ENCODE results near the gene E2F2.

E2F2 gene

GRCh38 chr1:23530747-23531561 is at the start of gene E2F2:
Gene E2F2 (minus strand): TSS chr1:23531233. CDS start chr1:23530793, 440 bp downstream.
- intact Hi-C loops (cut with DNase I): no loop called here
- DNase-seq: peak; percentile 69 to 93 (median 85)

GRCh38 chr1:23578997-23579363 is 47.9 kb upstream of the E2F2 start:
- no peak for DNase-seq
- intact Hi-C loops (cut with DNase I): no loop called here

- no peak for DNase-seq
- intact Hi-C loops (cut with DNase I): no loop called here
Observed at GRCh38 chr1:23578311-23578996, 47.4 kb upstream of the E2F2 start.

- DNase-seq: no peak
- intact Hi-C loops (cut with DNase I): no loop called here
Observed at GRCh38 chr1:23577056-23578004, 46.3 kb upstream of the E2F2 start.

GRCh38 chr1:23576338-23577055 is 45.5 kb upstream of the E2F2 start:
- no peak for DNase-seq
- intact Hi-C loops (cut with DNase I): no loop called here

- no peak for DNase-seq
- intact Hi-C loops (cut with DNase I): no loop called here
Observed at GRCh38 chr1:23575226-23575810, 44.3 kb upstream of the E2F2 start.

GRCh38 chr1:23574265-23574754 is 43.3 kb upstream of the E2F2 start:
- no peak for DNase-seq
- intact Hi-C loops (cut with DNase I): no loop called here

- intact Hi-C loops (cut with DNase I): no loop called here
- DNase-seq: no peak
Observed at GRCh38 chr1:23573574-23574182, 42.6 kb upstream of the E2F2 start.

GRCh38 chr1:23571465-23571864 is 40.4 kb upstream of the E2F2 start:
- intact Hi-C loops (cut with DNase I): no loop called here
- DNase-seq: no peak

GRCh38 chr1:23570001-23570691 is 39.1 kb upstream of the E2F2 start:
- intact Hi-C loops (cut with DNase I): no loop called here
- DNase-seq: no peak

- DNase-seq: no peak
- intact Hi-C loops (cut with DNase I): no loop called here
Observed at GRCh38 chr1:23568608-23569383, 37.8 kb upstream of the E2F2 start.

- intact Hi-C loops (cut with DNase I): no loop called here
- DNase-seq: peak; percentile 61 to 93 (median 80)
Observed at GRCh38 chr1:23567996-23568607, 37.1 kb upstream of the E2F2 start.

GRCh38 chr1:23567629-23567995 is 36.6 kb upstream of the E2F2 start:
- intact Hi-C loops (cut with DNase I): no loop called here
- DNase-seq: peak in 1 of 42 donors; percentile 59

- intact Hi-C loops (cut with DNase I): no loop called here
- DNase-seq: no peak
Observed at GRCh38 chr1:23566304-23566703, 35.3 kb upstream of the E2F2 start.

- DNase-seq: no peak
Observed at GRCh38 chr1:23565776-23566175, 34.7 kb upstream of the E2F2 start.

GRCh38 chr1:23564529-23565122 is 33.6 kb upstream of the E2F2 start:
- intact Hi-C loops (cut with DNase I): no loop called here

More at GRCh38 chr1:23565776-23566175, 34.7 kb upstream of the E2F2 start:
- intact Hi-C loops (cut with DNase I): no loop called here

More at GRCh38 chr1:23564529-23565122, 33.6 kb upstream of the E2F2 start:
- DNase-seq: no peak

Data from head of caudate nucleus (tissue), 42 donors.